Measurements from ENCODE around the gene SELENOS.

SELENOS gene

DNA sequence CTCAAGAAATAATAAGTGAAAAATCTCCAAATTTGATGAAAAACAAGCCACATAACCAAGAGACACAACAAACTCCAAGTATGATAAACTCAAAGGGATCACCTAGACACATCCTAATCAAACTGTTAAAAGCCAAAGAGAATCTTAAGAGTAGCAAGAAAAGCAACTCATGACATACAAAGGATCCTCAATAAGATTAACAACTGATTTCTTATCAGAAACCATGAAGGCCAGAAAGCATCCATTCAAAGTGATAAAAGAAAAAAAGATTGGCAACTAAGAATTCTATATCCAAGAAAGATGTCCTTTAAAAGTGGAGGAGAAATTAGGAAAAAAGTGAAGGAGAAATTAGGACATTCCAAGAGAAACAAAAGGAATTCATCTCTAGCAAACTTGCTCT is 49.0 kb downstream of the SELENOS start:
- DNase-seq (ENCODE audit: low read depth), result no peak
- TF ChIP-seq, protein P1, sequence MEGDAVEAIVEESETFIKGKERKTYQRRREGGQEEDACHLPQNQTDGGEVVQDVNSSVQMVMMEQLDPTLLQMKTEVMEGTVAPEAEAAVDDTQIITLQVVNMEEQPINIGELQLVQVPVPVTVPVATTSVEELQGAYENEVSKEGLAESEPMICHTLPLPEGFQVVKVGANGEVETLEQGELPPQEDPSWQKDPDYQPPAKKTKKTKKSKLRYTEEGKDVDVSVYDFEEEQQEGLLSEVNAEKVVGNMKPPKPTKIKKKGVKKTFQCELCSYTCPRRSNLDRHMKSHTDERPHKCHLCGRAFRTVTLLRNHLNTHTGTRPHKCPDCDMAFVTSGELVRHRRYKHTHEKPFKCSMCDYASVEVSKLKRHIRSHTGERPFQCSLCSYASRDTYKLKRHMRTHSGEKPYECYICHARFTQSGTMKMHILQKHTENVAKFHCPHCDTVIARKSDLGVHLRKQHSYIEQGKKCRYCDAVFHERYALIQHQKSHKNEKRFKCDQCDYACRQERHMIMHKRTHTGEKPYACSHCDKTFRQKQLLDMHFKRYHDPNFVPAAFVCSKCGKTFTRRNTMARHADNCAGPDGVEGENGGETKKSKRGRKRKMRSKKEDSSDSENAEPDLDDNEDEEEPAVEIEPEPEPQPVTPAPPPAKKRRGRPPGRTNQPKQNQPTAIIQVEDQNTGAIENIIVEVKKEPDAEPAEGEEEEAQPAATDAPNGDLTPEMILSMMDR (IDR thresholded peaks at IDR 0.05; ENCODE audit: low read depth, low read length, missing control alignments), result no peak
- in situ Hi-C loops (cut with HindIII; ENCODE audit: low sequenced_read_pairs), result no loop called here
- no peak overlapping the region for H3K4me3 ChIP-seq (ENCODE audit: low read depth, low read length)

GRCh38 chr15:101225658-101226057 is 51.6 kb downstream of the SELENOS start:
- no peak for DNase-seq (ENCODE audit: low read depth)
- TF ChIP-seq, protein P1 (IDR thresholded peaks at IDR 0.05; ENCODE audit: low read depth, low read length, missing control alignments), result no peak
- no peak overlapping the region for H3K4me3 ChIP-seq (ENCODE audit: low read depth, low read length)
- in situ Hi-C loops (cut with HindIII; ENCODE audit: low sequenced_read_pairs), result no loop called here

Data from astrocyte of the cerebellum (primary cell).